ENCODE results near the gene TMEM214. TPM values are rescaled to one million over a fixed set of nuclear protein-coding genes. Genes with fewer than 3 reads are reported as not detected.

TMEM214 gene
- total RNA-seq = 10 to 100 TPM; 68.7 to 86.6 TPM

DNA sequence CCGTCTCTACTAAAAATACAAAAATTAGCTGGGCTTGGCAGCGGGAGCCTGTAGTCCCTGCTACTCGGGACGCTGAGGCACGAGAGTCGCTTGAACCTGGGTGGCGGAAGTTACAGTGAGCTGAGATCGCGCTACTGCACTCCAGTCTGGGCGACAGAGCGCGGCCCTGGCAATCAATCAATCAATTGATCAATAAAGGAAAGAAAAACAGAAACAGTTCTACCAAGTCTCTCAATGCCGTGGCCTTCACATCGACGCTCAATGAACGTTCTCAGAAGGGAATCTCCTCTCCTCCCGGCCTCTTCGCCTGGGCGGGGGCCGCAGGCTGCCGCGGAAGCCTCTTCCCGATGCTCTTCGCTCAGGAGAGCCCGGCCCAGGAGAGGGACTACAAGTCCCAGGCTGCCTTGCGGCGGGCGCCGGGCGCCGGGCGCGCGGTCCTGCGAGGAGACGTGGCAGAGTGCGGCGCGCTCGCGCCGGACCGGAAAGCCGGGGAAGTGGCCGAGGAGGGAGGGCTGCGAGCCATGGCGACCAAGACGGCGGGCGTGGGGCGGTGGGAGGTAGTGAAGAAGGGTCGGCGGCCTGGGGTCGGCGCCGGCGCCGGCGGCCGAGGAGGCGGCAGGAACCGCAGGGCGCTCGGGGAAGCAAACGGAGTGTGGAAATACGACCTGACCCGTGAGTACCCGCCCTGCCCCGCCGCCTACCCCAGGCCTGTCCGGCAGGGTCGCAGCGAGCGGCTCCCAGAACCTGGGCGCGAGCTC, at the start of gene TMEM214:
Gene TMEM214, plus strand, starts transcription at position 471 of the 758 bp plus-strand sequence. Its CDS starts 51 bp downstream, at position 522.
- Mint-ChIP-seq H3K27ac (peak within 1 kb of the TSS; percentile 87), H3K27me3 (no peaks in the 10 kb centered on the region), H3K9me3 (ENCODE audit: low read depth) (no peaks in the 10 kb centered on the region), H3K4me3 (peak within 1 kb of the TSS; percentile 92), H3K36me3 (peaks cover 34% of the 10 kb centered on the region), H3K4me1 (peaks cover 59% of the 10 kb centered on the region)
- ATAC-seq (peak; percentile 99), DNase-seq (peak; percentile 89)
- CTCF ChIA-PET = interaction anchor here (0.9 to 3.7 kb wide), 7 partner anchors 16 to 271 kb away, joined by 3 to 16 read pairs (median 4); partner anchors contain the start of gene AGBL5

DNA sequence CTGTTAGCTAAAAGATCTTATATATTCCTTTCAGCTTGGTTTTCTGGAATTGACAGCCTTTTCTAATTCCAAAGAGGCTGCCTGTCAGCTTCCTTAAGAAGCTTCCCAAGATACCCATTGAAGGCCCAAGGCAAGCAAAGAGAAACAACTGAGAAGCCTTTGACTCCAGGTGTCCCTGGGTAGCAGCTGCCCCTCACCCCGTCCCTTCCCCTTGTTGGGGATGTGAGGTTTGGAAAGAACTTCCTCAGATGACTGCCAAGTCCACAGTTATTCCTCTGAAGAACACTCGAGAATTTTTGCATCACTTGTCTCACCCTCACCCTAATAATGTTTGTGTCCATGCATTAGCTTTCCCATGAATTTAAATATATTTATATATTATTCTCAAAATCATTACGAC, 49.0 kb upstream of the TMEM214 start:
- no peaks in the 10 kb centered on the region for H3K36me3 Mint-ChIP-seq
- CTCF ChIA-PET = interaction anchor here (0.9 to 2.2 kb wide), 5 partner anchors 15 to 296 kb away, joined by 3 to 8 read pairs (median 4); no protein-coding TSS in a partner anchor
- H3K9me3 Mint-ChIP-seq (ENCODE audit: low read depth) = no peaks in the 10 kb centered on the region
- H3K27ac Mint-ChIP-seq = no peak overlapping the region
- peaks cover 2% of the 10 kb centered on the region for H3K4me1 Mint-ChIP-seq
- peaks cover 7% of the 10 kb centered on the region for H3K27me3 Mint-ChIP-seq
- no peak overlapping the region for H3K4me3 Mint-ChIP-seq
- DNase-seq (no peak), ATAC-seq (no peak)

DNA sequence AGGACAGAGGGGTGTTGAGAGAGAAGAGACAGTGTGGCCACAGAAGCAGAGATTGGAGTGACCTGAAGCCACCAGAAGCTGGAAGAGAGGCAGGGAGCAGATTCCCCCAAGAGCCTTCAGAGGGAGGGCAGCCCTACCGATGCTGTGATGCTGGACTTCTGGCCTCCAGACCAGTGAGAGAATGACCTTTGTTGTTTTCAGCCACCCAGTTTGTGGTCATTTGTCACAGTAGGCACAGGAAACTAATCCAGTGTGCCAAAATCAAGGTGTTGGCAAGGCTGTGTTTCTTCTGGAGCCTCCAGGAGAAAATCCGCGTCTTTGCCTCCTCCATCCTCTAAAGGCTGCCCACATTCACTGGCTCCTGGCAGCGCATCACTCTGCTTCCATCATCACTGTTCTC, 47.0 kb upstream of the TMEM214 start:
- H3K4me3 Mint-ChIP-seq = no peak overlapping the region
- peaks cover 2% of the 10 kb centered on the region for H3K4me1 Mint-ChIP-seq
- no peaks in the 10 kb centered on the region for H3K36me3 Mint-ChIP-seq
- DNase-seq (no peak), ATAC-seq (no peak)
- H3K27ac Mint-ChIP-seq = no peak overlapping the region
- CTCF ChIA-PET = no interaction called here
- no peaks in the 10 kb centered on the region for H3K9me3 Mint-ChIP-seq (ENCODE audit: low read depth)
- peaks cover 7% of the 10 kb centered on the region for H3K27me3 Mint-ChIP-seq

DNA sequence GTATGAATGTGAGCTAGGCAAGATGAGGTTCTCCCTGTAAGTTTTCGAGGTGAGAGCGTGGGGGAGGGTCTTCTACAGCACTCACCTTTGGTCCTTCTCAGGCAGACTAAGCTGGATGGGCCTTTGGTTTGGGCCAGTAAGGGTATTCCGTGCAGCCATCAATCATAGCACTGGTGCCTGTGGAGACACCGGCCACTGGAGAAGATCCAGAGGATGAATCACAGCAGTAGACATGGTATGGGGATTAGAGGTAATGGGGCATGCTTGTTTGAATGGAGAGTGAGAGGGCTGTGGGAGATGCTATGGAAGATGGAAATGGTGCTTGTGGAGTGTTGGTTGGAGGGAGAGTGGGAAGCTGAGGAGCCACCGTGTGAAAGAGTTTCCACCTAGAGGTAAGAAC, 46.2 kb upstream of the TMEM214 start:
- H3K36me3 Mint-ChIP-seq = no peaks in the 10 kb centered on the region

GRCh38 chr2:26988058-26988860, 44.5 kb upstream of the TMEM214 start:
- DNase-seq = no peak
- peaks cover 2% of the 10 kb centered on the region for H3K4me1 Mint-ChIP-seq
- no peaks in the 10 kb centered on the region for H3K36me3 Mint-ChIP-seq
- no peak overlapping the region for H3K4me3 Mint-ChIP-seq
- peaks cover 4% of the 10 kb centered on the region for H3K27me3 Mint-ChIP-seq
- no peak overlapping the region for H3K27ac Mint-ChIP-seq
- CTCF ChIA-PET = interaction anchor here (0.8 to 1.1 kb wide), 2 partner anchors 26 to 142 kb away, joined by 3 to 5 read pairs; no protein-coding TSS in a partner anchor
- H3K9me3 Mint-ChIP-seq (ENCODE audit: low read depth) = no peaks in the 10 kb centered on the region
- no peak for ATAC-seq

More for the DNA sequence above, 46.2 kb upstream of the TMEM214 start:
- DNase-seq (no peak), ATAC-seq (no peak)
- CTCF ChIA-PET = interaction anchor here (1.1 kb wide), 1 partner anchor 30 kb away, joined by 4 read pairs; no protein-coding TSS in a partner anchor
- no peaks in the 10 kb centered on the region for H3K9me3 Mint-ChIP-seq (ENCODE audit: low read depth)
- peaks cover 4% of the 10 kb centered on the region for H3K27me3 Mint-ChIP-seq
- H3K4me3 Mint-ChIP-seq = no peak overlapping the region
- H3K4me1 Mint-ChIP-seq = peaks cover 3% of the 10 kb centered on the region
- no peak overlapping the region for H3K27ac Mint-ChIP-seq

DNA sequence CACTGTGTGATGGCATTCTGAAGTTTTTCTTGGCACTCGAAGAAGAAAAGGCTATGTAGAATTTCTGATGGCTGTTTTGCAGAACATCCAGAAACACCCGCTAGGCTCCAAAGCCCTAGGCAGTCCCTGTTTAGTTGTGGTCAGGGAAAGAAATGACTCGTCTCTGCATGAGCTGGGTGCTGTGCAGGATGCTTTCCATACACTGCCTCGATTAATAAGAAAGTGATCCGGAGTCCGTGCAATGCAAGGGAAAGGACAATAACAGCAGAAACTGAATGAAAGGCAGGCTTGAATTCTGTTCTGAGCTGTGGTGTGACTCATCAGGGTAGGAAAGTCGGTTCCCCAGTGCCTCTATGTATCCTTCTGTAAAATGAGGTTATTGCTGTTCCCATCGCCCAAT, 43.6 kb upstream of the TMEM214 start:
- CTCF ChIA-PET = no interaction called here
- ATAC-seq (no peak), DNase-seq (no peak)
- H3K27ac Mint-ChIP-seq = no peak overlapping the region
- no peaks in the 10 kb centered on the region for H3K36me3 Mint-ChIP-seq
- H3K9me3 Mint-ChIP-seq (ENCODE audit: low read depth) = no peaks in the 10 kb centered on the region
- H3K4me3 Mint-ChIP-seq = no peak overlapping the region
- H3K27me3 Mint-ChIP-seq = peaks cover 4% of the 10 kb centered on the region
- peaks cover 2% of the 10 kb centered on the region for H3K4me1 Mint-ChIP-seq

GRCh38 chr2:26991717-26992116, 41.0 kb upstream of the TMEM214 start:
- Mint-ChIP-seq H3K36me3 (no peaks in the 10 kb centered on the region), H3K27me3 (no peaks in the 10 kb centered on the region), H3K9me3 (ENCODE audit: low read depth) (no peaks in the 10 kb centered on the region), H3K27ac (no peak overlapping the region), H3K4me3 (no peak overlapping the region), H3K4me1 (peaks cover 2% of the 10 kb centered on the region)
- DNase-seq = no peak
- CTCF ChIA-PET = no interaction called here
- no peak for ATAC-seq

DNA sequence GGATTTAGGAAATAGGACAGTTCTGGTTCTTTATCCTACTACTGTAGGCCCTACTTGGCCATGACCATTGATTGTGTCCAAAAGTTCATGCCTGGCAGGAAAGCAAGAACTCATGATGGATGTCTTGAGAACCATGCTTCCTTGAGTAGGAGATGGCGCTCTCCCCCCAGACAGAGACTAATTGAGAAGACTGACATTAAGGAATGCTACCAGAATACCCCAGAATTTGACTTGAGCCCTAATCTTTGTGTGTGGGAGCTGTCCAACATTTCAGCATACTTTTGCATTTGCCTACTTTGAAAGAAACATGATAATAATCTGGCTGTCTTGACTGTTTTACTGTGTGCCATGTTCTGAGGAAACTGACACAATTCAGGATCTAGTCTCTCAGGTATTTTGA, 39.0 kb upstream of the TMEM214 start:
- Mint-ChIP-seq H3K9me3 (ENCODE audit: low read depth) (no peaks in the 10 kb centered on the region), H3K4me1 (peaks cover 2% of the 10 kb centered on the region), H3K27me3 (peaks cover 5% of the 10 kb centered on the region), H3K27ac (no peak overlapping the region), H3K36me3 (no peaks in the 10 kb centered on the region), H3K4me3 (no peak overlapping the region)
- CTCF ChIA-PET = interaction anchor here (0.9 to 1.8 kb wide), 5 partner anchors 23 to 147 kb away, joined by 3 to 13 read pairs (median 4); no protein-coding TSS in a partner anchor
- ATAC-seq (no peak), DNase-seq (no peak)

DNA sequence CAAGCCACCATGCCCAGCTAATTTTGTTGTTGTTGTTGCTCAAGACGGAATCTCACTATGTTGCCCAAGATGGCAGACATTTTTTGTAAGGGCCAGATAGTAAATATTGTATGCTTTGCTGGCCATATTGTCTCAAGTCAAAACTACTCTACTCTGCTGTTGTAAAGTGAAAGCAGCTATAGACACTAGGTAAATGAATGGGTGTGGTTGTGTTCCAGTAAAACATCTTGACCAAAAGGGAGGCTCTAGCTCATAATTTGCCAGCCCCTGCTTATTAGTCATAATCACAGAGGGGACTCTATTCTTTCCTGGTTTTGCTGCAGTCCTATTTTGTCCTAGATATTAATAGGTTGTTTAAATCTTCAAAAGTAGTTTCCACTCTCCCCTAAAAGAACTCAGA, 37.8 kb upstream of the TMEM214 start:
- no peak for ATAC-seq
- H3K27ac Mint-ChIP-seq = no peak overlapping the region
- DNase-seq = no peak
- peaks cover 2% of the 10 kb centered on the region for H3K4me1 Mint-ChIP-seq
- H3K4me3 Mint-ChIP-seq = no peak overlapping the region
- H3K27me3 Mint-ChIP-seq = peaks cover 7% of the 10 kb centered on the region
- H3K9me3 Mint-ChIP-seq (ENCODE audit: low read depth) = no peaks in the 10 kb centered on the region
- CTCF ChIA-PET = interaction anchor here (0.9 to 2.0 kb wide), 2 partner anchors 9 to 33 kb away, joined by 4 to 7 read pairs; no protein-coding TSS in a partner anchor
- no peaks in the 10 kb centered on the region for H3K36me3 Mint-ChIP-seq

DNA sequence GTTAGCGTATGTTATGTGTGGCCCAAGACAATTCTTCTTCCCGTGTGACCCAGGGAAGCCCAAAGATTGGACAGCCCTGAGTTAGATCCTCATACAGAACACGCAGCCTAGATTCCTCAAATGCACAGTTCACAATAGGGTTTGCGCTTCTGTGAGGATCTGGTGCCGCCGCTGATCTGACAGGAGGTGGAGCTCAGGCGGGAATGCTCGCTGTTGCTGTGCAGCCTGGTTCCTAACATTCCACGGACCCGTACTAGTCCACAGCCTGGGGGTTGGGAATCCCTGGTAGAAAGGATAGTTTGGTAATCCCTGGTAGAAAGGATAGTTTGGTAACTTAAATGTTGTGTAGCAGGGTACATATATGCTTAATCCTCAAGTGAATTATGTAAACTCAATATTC, 35.4 kb upstream of the TMEM214 start:
- no peak for DNase-seq
- no peak overlapping the region for H3K4me3 Mint-ChIP-seq
- H3K9me3 Mint-ChIP-seq (ENCODE audit: low read depth) = no peaks in the 10 kb centered on the region
- no peak for ATAC-seq
- no peaks in the 10 kb centered on the region for H3K36me3 Mint-ChIP-seq
- H3K4me1 Mint-ChIP-seq = no peaks in the 10 kb centered on the region
- no peak overlapping the region for H3K27ac Mint-ChIP-seq
- peaks cover 7% of the 10 kb centered on the region for H3K27me3 Mint-ChIP-seq
- CTCF ChIA-PET = interaction anchor here (1.4 to 1.5 kb wide), 2 partner anchors 19 to 35 kb away, joined by 4 read pairs; no protein-coding TSS in a partner anchor

DNA sequence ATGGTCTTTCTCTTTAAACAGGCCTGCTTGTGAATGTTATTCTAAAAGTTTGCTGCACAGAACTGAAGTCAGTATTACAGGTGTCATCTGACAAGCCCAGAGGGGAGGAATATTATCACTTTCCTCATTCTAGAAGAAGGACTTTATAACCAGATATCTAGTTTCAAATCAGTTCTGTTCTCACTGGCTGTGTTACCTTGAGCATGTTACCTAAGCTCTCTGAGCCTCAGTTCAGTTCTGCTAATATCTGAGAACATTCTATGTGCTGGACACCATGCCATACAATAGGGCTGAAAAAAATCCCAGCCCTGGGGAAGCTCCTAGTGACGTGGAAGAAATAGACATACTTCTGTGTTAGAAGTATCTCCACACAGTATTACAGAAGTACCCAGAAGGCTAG, 34.4 kb upstream of the TMEM214 start:
- H3K4me1 Mint-ChIP-seq = no peaks in the 10 kb centered on the region
- ATAC-seq (no peak), DNase-seq (no peak)
- H3K9me3 Mint-ChIP-seq (ENCODE audit: low read depth) = no peaks in the 10 kb centered on the region
- CTCF ChIA-PET = interaction anchor here (0.7 to 1.5 kb wide), 4 partner anchors 18 to 76 kb away, joined by 3 to 4 read pairs (median 4); no protein-coding TSS in a partner anchor
- H3K36me3 Mint-ChIP-seq = no peaks in the 10 kb centered on the region
- H3K27me3 Mint-ChIP-seq = peaks cover 7% of the 10 kb centered on the region
- H3K4me3 Mint-ChIP-seq = no peak overlapping the region
- H3K27ac Mint-ChIP-seq = no peak overlapping the region

- ATAC-seq = no peak
- peaks cover 11% of the 10 kb centered on the region for H3K27me3 Mint-ChIP-seq
- H3K4me1 Mint-ChIP-seq = no peaks in the 10 kb centered on the region
- no peaks in the 10 kb centered on the region for H3K36me3 Mint-ChIP-seq
- no peaks in the 10 kb centered on the region for H3K9me3 Mint-ChIP-seq (ENCODE audit: low read depth)
- no peak for DNase-seq
- no peak overlapping the region for H3K27ac Mint-ChIP-seq
- CTCF ChIA-PET = interaction anchor here (0.8 kb wide), 1 partner anchor 17 kb away, joined by 3 read pairs; no protein-coding TSS in a partner anchor
- H3K4me3 Mint-ChIP-seq = no peak overlapping the region
Observed at GRCh38 chr2:27000228-27000627, 32.5 kb upstream of the TMEM214 start.

- CTCF ChIA-PET = interaction anchor here (0.8 kb wide), 1 partner anchor 16 kb away, joined by 3 read pairs; no protein-coding TSS in a partner anchor
- Mint-ChIP-seq H3K36me3 (no peaks in the 10 kb centered on the region), H3K4me1 (no peaks in the 10 kb centered on the region), H3K27ac (no peak overlapping the region), H3K27me3 (peaks cover 11% of the 10 kb centered on the region), H3K4me3 (no peak overlapping the region), H3K9me3 (ENCODE audit: low read depth) (no peaks in the 10 kb centered on the region)
- ATAC-seq (no peak), DNase-seq (no peak)
Observed at GRCh38 chr2:27000995-27001394, 31.8 kb upstream of the TMEM214 start.
